B cell (primary cell): Measurements from ENCODE around the gene UNC13C. TPM values are rescaled to one million over a fixed set of nuclear protein-coding genes. Genes with fewer than 3 reads are reported as not detected.

Experiments used
- ATAC-seq: fragments of 200-7000 bp; cut with Tn5 transposase; one replicate; pipeline ENCODE4 v1.10.0; 2021; ENCODE audit warnings: low read depth, mild to moderate bottlenecking, moderate number of reproducible peaks, moderate library complexity
- CTCF ChIA-PET: fragments of 350-600 bp; sonication (Branson Sonifier 250); formaldehyde crosslinking; loops from one replicate; lab custom pipeline; 2021; ENCODE audit warnings: antibody characterized with exemption, inconsistent platforms; lab: Charles Lee
- POLR2A ChIA-PET: fragments of 350-600 bp; sonication (Branson Sonifier 250); formaldehyde crosslinking; loops from one replicate; lab custom pipeline; 2021; ENCODE audit warnings: antibody characterized with exemption; lab: Charles Lee
- DNase-seq: peaks from one replicate; pipeline ENCODE4 v3.0.0; 2013
- H2AFZ ChIP-seq: 2 replicates; pipeline ENCODE4 v1.6.1; 2012; ENCODE audit warnings: mild to moderate bottlenecking, low read depth, low read length; ENCODE audit not compliant: insufficient read depth, poor library complexity, severe bottlenecking
- H3K27ac ChIP-seq, 2 donors: 1 replicate in 1 of 2; 2 replicates in 1 of 2; pipeline ENCODE4 v1.5.1; 2012 to 2013; ENCODE audit warnings: low read length in 2 of 2, mild to moderate bottlenecking in 2 of 2, moderate library complexity in 1 of 2
- H3K27me3 ChIP-seq, 4 experiments: fragments of 200-600 bp in 1 of 4; sonication (generic) in 1 of 4; replicated peaks in 1 of 4; 1 replicate in 2 of 4; 2 replicates in 2 of 4; pipeline versions ENCODE4 v1.6.1 to v1.7.0; 2013 to 2016; ENCODE audit warnings: low read length in 3 of 4, mild to moderate bottlenecking in 2 of 4, mixed read lengths in 1 of 4, moderate library complexity in 1 of 4; ENCODE audit not compliant: insufficient read depth in 4 of 4, control insufficient read depth in 3 of 4; ENCODE audit errors: control extremely low read depth in 1 of 4
- H3K36me3 ChIP-seq, 2 experiments: replicated peaks in 1 of 2; 1 replicate in 1 of 2; 2 replicates in 1 of 2; pipeline versions ENCODE4 v1.6.1 to v1.7.1; 2013; ENCODE audit warnings: low read length in 1 of 2; ENCODE audit not compliant: insufficient read depth in 2 of 2, control insufficient read depth in 1 of 2; ENCODE audit errors: control extremely low read depth in 1 of 2, extremely low read depth in 1 of 2
- H3K4me1 ChIP-seq, 2 donors: fragments of 200-600 bp in 1 of 2; sonication (generic) in 1 of 2; 1 replicate in 1 of 2; 2 replicates in 1 of 2; pipeline versions ENCODE4 v1.5.1 to v1.6.1; 2013 to 2017; ENCODE audit warnings: low read length in 2 of 2; ENCODE audit not compliant: control insufficient read depth in 2 of 2, insufficient read depth in 2 of 2
- H3K4me2 ChIP-seq: replicated peaks from 2 replicates; pipeline ENCODE3; 2012; ENCODE audit warnings: mild to moderate bottlenecking, low read depth, low read length; ENCODE audit not compliant: poor library complexity, severe bottlenecking
- H3K4me3 ChIP-seq, 5 experiments: fragments of 200-600 bp in 1 of 5; sonication (generic) in 1 of 5; 1 replicate in 3 of 5; 2 replicates in 2 of 5; pipeline versions ENCODE4 v1.5.1 to v1.7.0; 2011 to 2016; ENCODE audit warnings: low read length in 4 of 5, mild to moderate bottlenecking in 4 of 5, low read depth in 2 of 5, control low read depth in 1 of 5, moderate library complexity in 1 of 5; ENCODE audit not compliant: insufficient read depth in 1 of 5; ENCODE audit errors: control extremely low read depth in 1 of 5, extremely low read depth in 1 of 5
- H3K79me2 ChIP-seq: fragments of 200-600 bp; sonication (generic); one replicate; pipeline ENCODE4 v1.6.0; 2016; ENCODE audit warnings: low read length; ENCODE audit not compliant: control insufficient read depth, insufficient read depth
- H3K9ac ChIP-seq: fragments of 200-600 bp; sonication (generic); 2 replicates; pipeline ENCODE4 v1.6.1; 2017; ENCODE audit warnings: mild to moderate bottlenecking, low read length, moderate library complexity
- H3K9me3 ChIP-seq, 3 donors: one replicate each; pipeline versions ENCODE4 v1.6.1 to v1.7.1; 2013; ENCODE audit warnings: low read length in 2 of 3; ENCODE audit not compliant: control insufficient read depth in 2 of 3, insufficient read depth in 1 of 3; ENCODE audit errors: control extremely low read depth in 1 of 3
- H4K20me1 ChIP-seq: 2 replicates; pipeline ENCODE4 v1.6.0; 2012; ENCODE audit warnings: mild to moderate bottlenecking, low read length; ENCODE audit not compliant: insufficient read depth, control insufficient read depth, poor library complexity, severe bottlenecking
- H3K27ac Mint-ChIP-seq: one replicate; pipeline ENCODE4 v1.8.0; 2021; ENCODE audit warnings: mixed read lengths
- H3K27me3 Mint-ChIP-seq: one replicate; pipeline ENCODE4 v1.8.0; 2021; ENCODE audit warnings: mixed read lengths
- H3K4me1 Mint-ChIP-seq: one replicate; pipeline ENCODE4 v1.8.0; 2021; ENCODE audit warnings: mixed read lengths
- H3K4me3 Mint-ChIP-seq: one replicate; pipeline ENCODE4 v1.8.0; 2021; ENCODE audit warnings: mixed read lengths
- H3K9me3 Mint-ChIP-seq: one replicate; pipeline ENCODE4 v1.8.0; 2022; ENCODE audit warnings: mixed read lengths; ENCODE audit not compliant: insufficient read depth
- CTCF ChIP-seq: fragments of 200-600 bp; IDR thresholded peaks from one replicate; pipeline ENCODE4 v1.8.0; 2022; ENCODE audit warnings: antibody characterized with exemption, mild to moderate bottlenecking
- EZH2 ChIP-seq: IDR thresholded peaks from 2 replicates; pipeline ENCODE4 v1.6.1; 2012; ENCODE audit warnings: borderline replicate concordance, low read depth, mild to moderate bottlenecking, moderate library complexity, low read length; ENCODE audit not compliant: insufficient read depth, poor library complexity, severe bottlenecking
- WGBS: methylation state at CpG from one replicate; pipeline ENCODE4 v1.1.5; 2013; ENCODE audit warnings: missing lambda C conversion rate; ENCODE audit not compliant: insufficient coverage; 5-methylcytosine and 5-hydroxymethylcytosine counted together
- intact Hi-C: fragments of 100-400 bp; cut with micrococcal nuclease; formaldehyde crosslinking; loops from one replicate; pipeline ENCODE4 v1.10.0; 2022
- polyA plus RNA-seq: library from polyadenylated mRNA; depleted of rRNA; stranded (reverse); fragments of >200 nt; gene quantifications from 2 replicates; pipeline ENCODE4 v1.2.3, GENCODE V29; 2012
- total RNA-seq, 2 donors: library from RNA; stranded (reverse); fragments of 120-200 nt in 1 of 2; gene quantifications; 1 replicate in 1 of 2; 2 replicates in 1 of 2; pipeline versions ENCODE4 v1.2.3 to v1.2.4, GENCODE V29; 2013 to 2022

The UNC13C gene
- total and polyA plus RNA-seq, 2 donors (not counting 1 experiment from before 2014, with no cell fraction given): not detected

GRCh38 chr15:54307926-54308325 lies 329.7 kb downstream of the UNC13C start:
- ChIA-PET POLR2A (no interaction called here), CTCF (no interaction called here)
- Mint-ChIP-seq H3K27ac (no peak overlapping the region), H3K27me3 (no peaks in the 10 kb centered on the region), H3K9me3 (peaks cover 2% of the 10 kb centered on the region), H3K4me1 (no peaks in the 10 kb centered on the region), H3K4me3 (no peak overlapping the region)
- intact Hi-C loops: no loop called here
- ATAC-seq (no peak), DNase-seq (no peak)
- H3K4me1 ChIP-seq: no peaks in the 10 kb centered on the region
- H3K27me3 ChIP-seq: no peaks in the 10 kb centered on the region
- no peak overlapping the region for H3K27ac ChIP-seq
- H3K36me3 ChIP-seq: no peaks in the 10 kb centered on the region
- no CpG with 5 or more reads among the region's 2 CpGs for WGBS
- H2AFZ ChIP-seq: no peak overlapping the region
- H3K9ac ChIP-seq: no peak overlapping the region
- H4K20me1 ChIP-seq: no peaks in the 10 kb centered on the region
- no peaks in the 10 kb centered on the region for H3K79me2 ChIP-seq
- H3K9me3 ChIP-seq: peaks cover 0 to 2% (median 0%) of the 10 kb centered on the region in 3 donors
- TF ChIP-seq EZH2: no peak
- no peak for TF ChIP-seq CTCF
- no peak overlapping the region for H3K4me2 ChIP-seq
- H3K4me3 ChIP-seq: no peak overlapping the region

- H3K4me1 Mint-ChIP-seq: no peaks in the 10 kb centered on the region
- DNase-seq (no peak), ATAC-seq (no peak)
- no peaks in the 10 kb centered on the region for H4K20me1 ChIP-seq
- ChIA-PET POLR2A (no interaction called here), CTCF (no interaction called here)
- intact Hi-C loops: no loop called here
- no peak overlapping the region for H3K4me3 Mint-ChIP-seq
- H3K9me3 ChIP-seq: peaks cover 0 to 2% (median 0%) of the 10 kb centered on the region in 3 donors
- no peak overlapping the region for H2AFZ ChIP-seq
- no peak overlapping the region for H3K4me3 ChIP-seq
- H3K36me3 ChIP-seq: no peaks in the 10 kb centered on the region
- no peaks in the 10 kb centered on the region for H3K79me2 ChIP-seq
- H3K27me3 ChIP-seq: no peaks in the 10 kb centered on the region
- TF ChIP-seq CTCF (no peak), EZH2 (no peak)
- H3K4me2 ChIP-seq: no peak overlapping the region
- no peaks in the 10 kb centered on the region for H3K4me1 ChIP-seq
- no peak overlapping the region for H3K27ac Mint-ChIP-seq
- no peak overlapping the region for H3K9ac ChIP-seq
- H3K27ac ChIP-seq: no peak overlapping the region
- H3K9me3 Mint-ChIP-seq: peaks cover 2% of the 10 kb centered on the region
- no peaks in the 10 kb centered on the region for H3K27me3 Mint-ChIP-seq
Measured at GRCh38 chr15:54312528-54312927, 334.3 kb downstream of the UNC13C start.
